NCI-H82 treated with DMSO at 0.1 percent for 48 hours (cell line): ENCODE data around the gene AP3S1.

Source experiments
- DNase-seq: peaks from one replicate; lab custom pipeline; 2025; ENCODE audit not compliant: unreplicated experiment; lab: John Stamatoyannopoulos, UW

AP3S1 gene

GRCh38 chr5:115936031-115936430 is 94.3 kb downstream of the AP3S1 start:
- no peak for DNase-seq

GRCh38 chr5:115939059-115939458 is 97.3 kb downstream of the AP3S1 start:
- no peak for DNase-seq

DNA sequence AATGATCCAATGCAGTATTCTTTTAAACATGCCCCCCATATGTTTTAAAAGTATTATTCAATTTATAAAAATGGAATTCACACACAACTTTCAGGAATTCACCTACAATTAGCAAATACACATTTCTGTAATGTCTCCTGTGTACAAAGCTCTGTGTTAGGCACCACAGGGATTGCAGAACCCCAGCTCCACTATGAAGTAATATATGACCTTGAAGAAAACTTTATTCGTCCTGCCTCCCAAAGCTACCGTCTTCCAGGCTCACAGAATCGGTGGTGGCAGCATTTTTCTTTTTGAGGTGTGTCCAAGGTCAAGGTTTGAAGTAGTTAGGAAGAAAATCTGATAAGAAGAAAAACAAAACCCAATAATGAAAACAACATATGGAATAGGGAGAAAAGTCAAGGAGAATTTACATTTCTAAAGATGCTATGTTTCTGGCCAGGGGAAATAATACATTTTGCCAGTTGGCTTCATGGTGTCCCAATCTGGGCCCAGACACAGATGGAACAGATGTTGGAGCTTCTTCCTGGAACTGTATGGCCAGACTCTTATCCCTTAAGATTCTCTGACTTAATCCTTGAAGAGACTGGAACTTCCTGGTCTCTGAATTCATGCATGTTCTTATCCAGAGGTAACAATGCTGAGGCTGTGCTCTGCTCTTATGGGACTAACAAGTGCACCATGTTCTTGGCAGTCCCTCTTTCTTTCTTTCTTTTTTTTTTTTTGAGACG is 98.5 kb downstream of the AP3S1 start:
- no peak for DNase-seq

- no peak for DNase-seq
Measured at GRCh38 chr5:115941051-115941675, 99.4 kb downstream of the AP3S1 start.

DNA sequence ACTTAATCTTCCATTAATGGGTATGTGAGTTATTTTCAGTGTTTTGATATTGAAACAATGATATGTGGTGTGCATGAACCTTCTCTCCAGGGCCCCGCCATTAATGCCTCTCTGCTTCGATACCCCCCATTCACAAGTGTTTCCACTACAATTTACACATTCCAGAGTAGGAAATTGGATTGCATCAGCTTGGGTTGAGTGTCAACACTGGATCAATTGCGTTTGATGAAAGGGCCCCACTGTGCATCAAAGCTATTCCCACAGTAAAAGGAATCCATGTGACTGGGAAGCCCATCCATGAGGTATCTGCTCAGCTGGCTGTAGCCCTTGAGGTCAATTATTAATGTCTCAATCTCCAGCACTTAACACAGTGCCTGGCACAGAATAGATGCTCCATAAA is 102.8 kb downstream of the AP3S1 start:
- DNase-seq = no peak

- no peak for DNase-seq
Measured at GRCh38 chr5:115946655-115947054, 104.9 kb downstream of the AP3S1 start.

GRCh38 chr5:115947260-115947659 is 105.5 kb downstream of the AP3S1 start:
- DNase-seq = no peak

DNA sequence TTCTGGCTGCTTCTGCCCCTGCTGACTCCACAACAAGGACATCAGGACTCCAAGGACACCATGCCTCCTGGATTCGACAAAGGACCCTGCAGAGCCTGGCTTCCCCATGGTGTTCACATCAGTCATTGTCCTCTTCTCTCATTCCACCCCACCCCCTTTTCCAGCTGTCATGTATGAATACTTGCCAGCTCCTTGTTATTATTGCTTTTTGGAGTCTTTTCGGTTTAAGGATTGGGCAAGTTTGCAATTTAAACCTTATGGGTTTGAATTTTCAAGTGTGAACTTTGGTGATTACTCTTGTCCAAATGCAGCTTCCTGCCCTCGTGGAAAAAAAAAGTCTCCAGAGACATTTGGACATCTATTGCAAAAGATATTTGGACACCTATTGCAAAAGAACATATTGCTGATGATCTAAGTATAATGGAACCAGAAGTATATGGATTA is 106.4 kb downstream of the AP3S1 start:
- DNase-seq = no peak

GRCh38 chr5:115949096-115949495 is 107.4 kb downstream of the AP3S1 start:
- no peak for DNase-seq

DNA sequence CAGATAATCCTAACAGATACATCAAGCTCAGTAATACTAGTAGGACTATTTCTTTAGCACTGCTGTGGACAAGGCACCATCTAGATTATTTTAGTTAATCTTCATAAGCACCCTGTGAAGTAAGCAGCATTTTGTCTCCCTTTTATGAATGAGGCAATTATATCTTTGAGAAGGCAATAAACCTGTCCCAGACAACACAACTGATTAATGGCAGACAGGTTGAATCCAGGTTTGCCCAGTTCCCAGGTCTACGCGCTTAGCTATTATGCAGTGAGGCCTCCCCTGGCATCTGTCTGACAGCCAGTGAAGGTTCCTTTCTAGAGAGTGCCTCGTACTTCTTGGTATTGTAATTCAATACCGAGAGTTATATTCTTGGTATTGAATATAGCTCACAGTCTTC is 110.9 kb downstream of the AP3S1 start:
- no peak for DNase-seq

DNA sequence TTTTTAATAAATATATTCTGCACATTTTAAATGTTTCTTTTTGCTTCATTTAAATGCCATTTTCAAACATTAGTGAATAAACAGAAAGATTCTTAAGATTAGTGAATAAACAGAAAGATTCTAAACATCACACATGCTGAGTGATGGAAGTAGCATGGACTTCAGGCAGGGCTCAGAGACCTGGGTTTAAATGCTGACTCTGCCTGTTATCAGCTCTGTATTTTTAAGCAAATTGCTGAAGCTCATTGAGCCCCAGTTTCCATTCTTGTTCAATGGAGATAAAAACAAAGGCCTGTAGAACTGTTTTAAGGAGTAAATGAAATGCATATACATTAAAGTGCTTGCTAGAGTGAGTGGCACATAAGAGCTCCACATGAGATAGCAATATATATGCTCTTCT is 112.4 kb downstream of the AP3S1 start:
- no peak for DNase-seq

DNA sequence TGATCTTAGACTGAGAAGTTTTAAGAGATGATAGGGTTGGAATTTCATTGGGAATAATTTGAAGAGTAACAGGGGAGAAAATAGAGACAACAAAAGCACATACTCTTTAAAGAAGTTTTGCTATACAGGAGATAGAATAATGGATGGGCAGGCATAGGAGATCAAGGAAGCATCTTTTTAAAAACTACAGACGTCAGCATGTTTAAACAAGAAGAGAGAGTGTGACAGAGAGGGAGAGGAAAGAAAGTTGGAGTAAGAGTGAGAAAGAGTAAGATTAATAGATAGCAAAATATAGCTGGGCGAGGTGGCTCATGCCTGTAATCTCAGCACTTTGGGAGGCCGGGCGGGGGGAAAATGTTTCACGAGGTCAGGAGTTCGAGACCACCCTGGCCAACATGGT is 115.2 kb downstream of the AP3S1 start:
- DNase-seq = no peak

GRCh38 chr5:115961381-115962238 is 119.9 kb downstream of the AP3S1 start:
- no peak for DNase-seq

DNA sequence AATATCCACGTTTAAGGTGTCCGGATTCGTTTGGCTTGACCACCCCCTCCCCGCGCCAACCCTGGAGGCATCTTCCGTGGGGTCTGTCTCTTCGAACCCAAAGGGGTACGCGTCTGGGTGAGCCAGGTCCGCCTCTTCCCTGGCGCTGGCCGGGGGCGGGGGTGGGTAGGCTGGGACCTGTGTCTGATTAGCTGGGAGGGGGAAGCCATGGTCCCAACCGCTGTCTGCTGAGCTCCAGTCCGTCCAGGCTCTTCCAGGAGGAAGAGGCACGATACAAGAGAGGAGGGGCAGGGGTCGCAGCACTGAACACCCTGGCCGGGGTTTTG is 120.5 kb downstream of the AP3S1 start, which contains the start of gene LVRN:
Gene LVRN, plus strand, starts transcription at position 237 of the 326 bp plus-strand sequence. CDS start 143 bp downstream, outside the sequence.
- DNase-seq = no peak

GRCh38 chr5:115962565-115963402 is 121.0 kb downstream of the AP3S1 start:
- no peak for DNase-seq

- no peak for DNase-seq
Measured at GRCh38 chr5:115963566-115963965, 121.8 kb downstream of the AP3S1 start.
